ENCODE results near the gene ZNF880. TPM values are rescaled to one million over a fixed set of nuclear protein-coding genes. Genes with fewer than 3 reads are reported as not detected.

Gene ZNF880
- total and polyA plus RNA-seq, 2 of the 8 experiments (the other 6 are each of a cell fraction or from before 2014, with no cell fraction given) = 11.4 to 25.9 TPM

- H3K79me2 ChIP-seq (ENCODE audit: control insufficient read depth in 1 of 2, insufficient read depth in 2 of 2, low read length in 2 of 2) = no peaks in the 10 kb centered on the region
- H4K8ac ChIP-seq (ENCODE audit: extremely low read depth, insufficient read depth, low read length) = peak within 1 kb of the TSS; percentile 89
- H2BK5ac ChIP-seq (ENCODE audit: low read depth, low read length) = no peak within 1 kb of the TSS
- peak within 1 kb of the TSS; percentile 60; the same call in 1 of the 2 replicates for H3K18ac ChIP-seq (ENCODE audit: extremely low read depth, low read length)
- H2AFZ ChIP-seq (ENCODE audit: low read length) = 0 out of 2 replicates have a peak within 1 kb of the TSS, but pooled peaks have one; percentile 64
- no peak within 1 kb of the TSS for H3K23ac ChIP-seq (ENCODE audit: insufficient read length)
- H3K9ac ChIP-seq (replicated peaks in 1 of 4; ENCODE audit: extremely low read depth in 1 of 4, low read depth in 3 of 4, low read length in 3 of 4) = peak within 1 kb of the TSS; percentile 82 to 94 (median 86)
- H2BK15ac ChIP-seq (ENCODE audit: low read length) = no peak within 1 kb of the TSS
- ChIA-PET POLR2A (ENCODE audit: partially characterized antibody) (interaction anchor here (0.5 to 1.5 kb wide), 7 partner anchors 8 to 198 kb away, joined by 3 to 4 read pairs (median 3); no protein-coding TSS in a partner anchor), CTCF (ENCODE audit: partially characterized antibody) (interaction anchor here (0.8 to 2.1 kb wide), 3 partner anchors 10 to 31 kb away, joined by 3 to 10 read pairs (median 4); no protein-coding TSS in a partner anchor)
- H4K91ac ChIP-seq (replicated peaks; ENCODE audit: insufficient read length, low read length) = no peak within 1 kb of the TSS
- H2AK5ac ChIP-seq (ENCODE audit: low read depth, low read length) = no peak within 1 kb of the TSS
- 2% methylated on average over 55 of the region's 55 CpGs; no CpG with 5 or more reads in 1 of the 2 experiments for WGBS, 2 experiments (ENCODE audit: extremely low coverage in 1 of 2, insufficient coverage in 1 of 2, insufficient read length in 1 of 2, insufficient replicate concordance in 2 of 2, low coverage in 1 of 2, low lambda C conversion rate in 2 of 2, missing lambda C conversion rate in 1 of 2)
- H3K4ac ChIP-seq (replicated peaks; ENCODE audit: insufficient read length, low read depth, low read length) = peak within 1 kb of the TSS; percentile 96
- peaks cover 9% of the 10 kb centered on the region; the same call in 1 of the 2 replicates for H3K23me2 ChIP-seq (ENCODE audit: low read depth, low read length)
- H3K27me3 ChIP-seq (replicated peaks in 1 of 4; ENCODE audit: control insufficient read depth in 3 of 4, extremely low read depth in 1 of 4, insufficient read depth in 3 of 4, low read length in 3 of 4) = no peaks in the 10 kb centered on the region
- no peak within 1 kb of the TSS for H2BK20ac ChIP-seq (ENCODE audit: low read length)
- FAIRE-seq (no peak), DNase-seq (ENCODE audit: low read depth in 1 of 2, low spot score in 2 of 2) (peak; percentile 68 to 94)
- H3K14ac ChIP-seq (ENCODE audit: insufficient read length) = peak within 1 kb of the TSS; percentile 68
- no peak within 1 kb of the TSS for H2BK120ac ChIP-seq (replicated peaks; ENCODE audit: low read depth, low read length)
- H3K4me2 ChIP-seq (ENCODE audit: insufficient read depth in 1 of 2, low read depth in 2 of 2, low read length in 2 of 2) = peak within 1 kb of the TSS; percentile 84 to 96
- peaks cover 0 to 4% (median 0%) of the 10 kb centered on the region in 4 experiments; a peak in 1 of 8 replicates for H3K36me3 ChIP-seq (ENCODE audit: control insufficient read depth in 2 of 4, insufficient read depth in 4 of 4, low read length in 3 of 4)
- peak within 1 kb of the TSS; percentile 79 to 95 (median 92) for H3K4me3 ChIP-seq (ENCODE audit: extremely low read depth in 1 of 4, insufficient read depth in 2 of 4, low read depth in 3 of 4, low read length in 4 of 4)
- H4K20me1 ChIP-seq (replicated peaks in 1 of 2; ENCODE audit: control insufficient read depth in 1 of 2, insufficient read depth in 2 of 2, low read length in 2 of 2) = peaks cover 0 to 1% of the 10 kb centered on the region in 2 experiments
- H3K79me1 ChIP-seq (ENCODE audit: low read depth, low read length) = no peaks in the 10 kb centered on the region
- peak within 1 kb of the TSS; percentile 46 for H3K56ac ChIP-seq (replicated peaks; ENCODE audit: insufficient read length, low read depth, low read length)
- H3K27ac ChIP-seq (ENCODE audit: low read depth, low read length) = peak within 1 kb of the TSS; percentile 19; the same call in 1 of the 2 replicates
- H3K4me1 ChIP-seq (replicated peaks in 1 of 4; ENCODE audit: control insufficient read depth in 3 of 4, insufficient read depth in 4 of 4, low read length in 3 of 4) = no peaks in the 10 kb centered on the region
- H3K9me3 ChIP-seq (ENCODE audit: insufficient read depth in 2 of 2, low read depth in 1 of 2, low read length in 1 of 2) = peaks cover 24 to 25% of the 10 kb centered on the region in 2 experiments
- H4K5ac ChIP-seq (ENCODE audit: insufficient read length, low read depth, low read length) = peak within 1 kb of the TSS; percentile 43
- H2BK12ac ChIP-seq (ENCODE audit: low read depth, low read length) = 0 out of 2 replicates have a peak within 1 kb of the TSS, but pooled peaks have one; percentile 27
- TF ChIP-seq TAF7 (optimal IDR thresholded peaks at IDR 0.05; ENCODE audit: borderline replicate concordance, low read depth, low read length) (peak; percentile 63), E2F6 (IDR thresholded peaks at IDR 0.05) (no peak), RFX5 (IDR thresholded peaks at IDR 0.05; ENCODE audit: borderline replicate concordance, low read depth, low read length) (no peak), ATF2 (IDR thresholded peaks at IDR 0.05; ENCODE audit: low read length) (no peak), POLR2AphosphoS5 (IDR thresholded peaks at IDR 0.05; ENCODE audit: low read depth, low read length) (peak; percentile 85), ZNF274 (IDR thresholded peaks at IDR 0.05; ENCODE audit: borderline replicate concordance, extremely low read depth, low read length) (no peak), FOSL1 (IDR thresholded peaks at IDR 0.05; ENCODE audit: insufficient read depth, low read depth, low read length) (no peak), YY1 (IDR thresholded peaks at IDR 0.05; ENCODE audit: low read depth, low read length) (no peak), CHD1 (IDR thresholded peaks at IDR 0.05; ENCODE audit: low read depth, low read length) (no peak)
These were observed 33.5 kb upstream of the ZNF880 start, which contains the start of gene ZNF610 for GRCh38 chr19:52336117-52336790. Gene ZNF610, plus strand, starts transcription at chr19:52336243. Its CDS starts 12,930 bp downstream, at chr19:52349173.

Data from H1 (cell line).